CD14-positive monocyte (primary cell): ENCODE data around the gene COL27A1. TPM values are rescaled to one million over a fixed set of nuclear protein-coding genes. Genes with fewer than 3 reads are reported as not detected.

Experiments used
- DNase-seq, 3 donors: peaks; one replicate each; pipeline ENCODE4 v3.0.0-alpha.2; 2011 to 2022
- H2AFZ ChIP-seq: 2 replicates; pipeline ENCODE4 v1.6.0; 2012; ENCODE audit warnings: mild to moderate bottlenecking, low read depth, low read length, inconsistent platforms; ENCODE audit not compliant: insufficient read depth, poor library complexity, severe bottlenecking
- H3K27ac ChIP-seq, 2 donors: 1 replicate in 1 of 2; 2 replicates in 1 of 2; pipeline ENCODE4 v1.5.1; 2012 to 2013; ENCODE audit warnings: low read length in 2 of 2, control low read depth in 1 of 2, inconsistent platforms in 1 of 2, low read depth in 1 of 2, mild to moderate bottlenecking in 1 of 2
- H3K27me3 ChIP-seq, 2 donors: one replicate each; pipeline versions ENCODE4 v1.6.0 to v1.6.1; 2011 to 2013; ENCODE audit warnings: low read length in 2 of 2; ENCODE audit not compliant: control insufficient read depth in 2 of 2, insufficient read depth in 2 of 2
- H3K36me3 ChIP-seq, 2 donors: replicated peaks in 1 of 2; 1 replicate in 1 of 2; 2 replicates in 1 of 2; pipeline versions ENCODE4 v1.5.1 to v1.6.1; 2012 to 2013; ENCODE audit warnings: low read length in 2 of 2, control low read depth in 1 of 2, inconsistent platforms in 1 of 2, mild to moderate bottlenecking in 1 of 2; ENCODE audit not compliant: insufficient read depth in 2 of 2, control insufficient read depth in 1 of 2
- H3K4me1 ChIP-seq, 2 donors: 1 replicate in 1 of 2; 2 replicates in 1 of 2; pipeline versions ENCODE4 v1.5.1 to v1.6.1; 2012 to 2013; ENCODE audit warnings: low read length in 2 of 2, control low read depth in 1 of 2, inconsistent platforms in 1 of 2, mild to moderate bottlenecking in 1 of 2, moderate library complexity in 1 of 2; ENCODE audit not compliant: insufficient read depth in 2 of 2, control insufficient read depth in 1 of 2
- H3K4me2 ChIP-seq: replicated peaks from 2 replicates; pipeline ENCODE3; 2012; ENCODE audit warnings: low read length, moderate library complexity, mild to moderate bottlenecking; ENCODE audit not compliant: poor library complexity, severe bottlenecking; ENCODE audit errors: extremely low read depth
- H3K4me3 ChIP-seq, 3 experiments: fragments of 200-600 bp in 1 of 3; sonication (generic) in 1 of 3; replicated peaks in 1 of 3; 1 replicate in 2 of 3; 2 replicates in 1 of 3; pipeline ENCODE4 v1.5.1; 2011 to 2013; ENCODE audit warnings: low read length in 3 of 3, mild to moderate bottlenecking in 3 of 3, control low read depth in 2 of 3, low read depth in 2 of 3, inconsistent platforms in 1 of 3, moderate library complexity in 1 of 3
- H3K79me2 ChIP-seq: 2 replicates; pipeline ENCODE4 v1.6.0; 2012; ENCODE audit warnings: mild to moderate bottlenecking, control low read depth, inconsistent platforms, low read length, moderate library complexity; ENCODE audit not compliant: insufficient read depth
- H3K9ac ChIP-seq: 2 replicates; pipeline ENCODE4 v1.6.0; 2017; ENCODE audit warnings: low read length, mild to moderate bottlenecking; ENCODE audit not compliant: insufficient read depth, poor library complexity, severe bottlenecking
- H3K9me3 ChIP-seq, 2 donors: replicated peaks in 1 of 2; 1 replicate in 1 of 2; 2 replicates in 1 of 2; pipeline versions ENCODE4 v1.5.1 to v1.6.1; 2012 to 2013; ENCODE audit warnings: low read length in 2 of 2, control low read depth in 1 of 2; ENCODE audit not compliant: control insufficient read depth in 1 of 2, insufficient read depth in 1 of 2
- H4K20me1 ChIP-seq: 2 replicates; pipeline ENCODE4 v1.6.0; 2012; ENCODE audit warnings: mild to moderate bottlenecking, low read length, control low read depth, moderate library complexity; ENCODE audit not compliant: insufficient read depth
- H3K27ac Mint-ChIP-seq, 7 donors: one replicate each; pipeline ENCODE4 v1.8.0; 2020; ENCODE audit warnings: mild to moderate bottlenecking in 7 of 7, mixed read lengths in 7 of 7, moderate library complexity in 6 of 7, inconsistent platforms in 2 of 7
- H3K27me3 Mint-ChIP-seq, 3 donors: one replicate each; pipeline ENCODE4 v1.8.0; 2021 to 2022; ENCODE audit warnings: low read depth in 3 of 3, mild to moderate bottlenecking in 3 of 3, mixed read lengths in 3 of 3, moderate library complexity in 3 of 3, inconsistent platforms in 1 of 3
- H3K36me3 Mint-ChIP-seq, 2 donors: one replicate each; pipeline ENCODE4 v1.8.0; 2020; ENCODE audit warnings: mixed read lengths in 2 of 2, inconsistent platforms in 1 of 2, mild to moderate bottlenecking in 1 of 2
- H3K4me1 Mint-ChIP-seq: one replicate; pipeline ENCODE4 v1.8.0; 2020; ENCODE audit warnings: mild to moderate bottlenecking, mixed read lengths
- H3K4me3 Mint-ChIP-seq, 2 donors: one replicate each; pipeline ENCODE4 v1.8.0; 2020; ENCODE audit warnings: mild to moderate bottlenecking in 2 of 2, mixed read lengths in 2 of 2, moderate library complexity in 1 of 2
- H3K9me3 Mint-ChIP-seq, 7 donors: one replicate each; pipeline ENCODE4 v1.8.0; 2020 to 2022; ENCODE audit warnings: mixed read lengths in 7 of 7, mild to moderate bottlenecking in 6 of 7, moderate library complexity in 6 of 7, inconsistent platforms in 2 of 7
- WGBS: methylation state at CpG from one replicate; pipeline ENCODE4 v1.1.5; 2013; ENCODE audit warnings: missing lambda C conversion rate; ENCODE audit not compliant: insufficient coverage; 5-methylcytosine and 5-hydroxymethylcytosine counted together
- intact Hi-C, 2 donors: fragments of 100-400 bp; cut with micrococcal nuclease; formaldehyde crosslinking; loops; one replicate each; pipeline versions ENCODE4 v1.15.0 to v1.15.1; 2023
- polyA plus RNA-seq, 3 donors: library from polyadenylated mRNA; depleted of rRNA in 1 of 3; unstranded in 2 of 3; stranded (reverse) in 1 of 3; fragments of 300-500 nt in 2 of 3; fragments of >200 nt in 1 of 3; fragmentation: Illumina TruSeq in 2 of 3; gene quantifications; 1 replicate in 2 of 3; 2 replicates in 1 of 3; pipeline ENCODE4 v1.2.3, GENCODE V29; 2012 to 2021
- TF ChIP-seq, protein P1 (sequence below): fragments of 200-600 bp; IDR thresholded peaks from one replicate; pipeline ENCODE4 v1.8.0; 2022; ENCODE audit warnings: antibody characterized with exemption, mild to moderate bottlenecking

Gene COL27A1
- polyA plus RNA-seq, 3 donors: 0.03 TPM; not detected in 2

GRCh38 chr9:114210691-114211276, 55.4 kb downstream of the COL27A1 start:
- Histone ChIP-seq H3K9ac (no peak overlapping the region), H4K20me1 (no peaks in the 10 kb centered on the region), H2AFZ (no peak overlapping the region), H3K4me3 (no peak overlapping the region), H3K79me2 (no peaks in the 10 kb centered on the region), H3K4me1 (no peaks in the 10 kb centered on the region), H3K36me3 (no peaks in the 10 kb centered on the region), H3K27ac (no peak overlapping the region), H3K4me2 (no peak overlapping the region), H3K27me3 (no peaks in the 10 kb centered on the region), H3K9me3 (no peaks in the 10 kb centered on the region)
- no peaks in the 10 kb centered on the region for H3K4me1 Mint-ChIP-seq
- H3K4me3 Mint-ChIP-seq: no peak overlapping the region
- H3K27me3 Mint-ChIP-seq: peaks cover 0 to 6% (median 2%) of the 10 kb centered on the region in 3 donors
- WGBS: 81% methylated on average over 15 of the region's 15 CpGs
- intact Hi-C loops: no loop called here
- no peaks in the 10 kb centered on the region for H3K36me3 Mint-ChIP-seq
- no peak overlapping the region for H3K27ac Mint-ChIP-seq
- TF ChIP-seq, protein P1, sequence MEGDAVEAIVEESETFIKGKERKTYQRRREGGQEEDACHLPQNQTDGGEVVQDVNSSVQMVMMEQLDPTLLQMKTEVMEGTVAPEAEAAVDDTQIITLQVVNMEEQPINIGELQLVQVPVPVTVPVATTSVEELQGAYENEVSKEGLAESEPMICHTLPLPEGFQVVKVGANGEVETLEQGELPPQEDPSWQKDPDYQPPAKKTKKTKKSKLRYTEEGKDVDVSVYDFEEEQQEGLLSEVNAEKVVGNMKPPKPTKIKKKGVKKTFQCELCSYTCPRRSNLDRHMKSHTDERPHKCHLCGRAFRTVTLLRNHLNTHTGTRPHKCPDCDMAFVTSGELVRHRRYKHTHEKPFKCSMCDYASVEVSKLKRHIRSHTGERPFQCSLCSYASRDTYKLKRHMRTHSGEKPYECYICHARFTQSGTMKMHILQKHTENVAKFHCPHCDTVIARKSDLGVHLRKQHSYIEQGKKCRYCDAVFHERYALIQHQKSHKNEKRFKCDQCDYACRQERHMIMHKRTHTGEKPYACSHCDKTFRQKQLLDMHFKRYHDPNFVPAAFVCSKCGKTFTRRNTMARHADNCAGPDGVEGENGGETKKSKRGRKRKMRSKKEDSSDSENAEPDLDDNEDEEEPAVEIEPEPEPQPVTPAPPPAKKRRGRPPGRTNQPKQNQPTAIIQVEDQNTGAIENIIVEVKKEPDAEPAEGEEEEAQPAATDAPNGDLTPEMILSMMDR: no peak
- no peak for DNase-seq
- H3K9me3 Mint-ChIP-seq: no peaks in the 10 kb centered on the region

GRCh38 chr9:114212826-114213225, 57.5 kb downstream of the COL27A1 start:
- Histone ChIP-seq H3K79me2 (no peaks in the 10 kb centered on the region), H3K4me3 (no peak overlapping the region), H3K27me3 (no peaks in the 10 kb centered on the region), H3K4me2 (no peak overlapping the region), H3K36me3 (no peaks in the 10 kb centered on the region), H3K9me3 (no peaks in the 10 kb centered on the region), H3K27ac (no peak overlapping the region), H3K4me1 (no peaks in the 10 kb centered on the region), H3K9ac (no peak overlapping the region), H4K20me1 (no peaks in the 10 kb centered on the region), H2AFZ (no peak overlapping the region)
- 97% methylated on average over 3 of the region's 5 CpGs for WGBS
- no peak overlapping the region for H3K4me3 Mint-ChIP-seq
- TF ChIP-seq, protein P1: no peak
- H3K4me1 Mint-ChIP-seq: no peaks in the 10 kb centered on the region
- H3K27ac Mint-ChIP-seq: peak overlapping the region in 1 of 7 donors; percentile 8
- no peaks in the 10 kb centered on the region for H3K36me3 Mint-ChIP-seq
- no peaks in the 10 kb centered on the region for H3K9me3 Mint-ChIP-seq
- intact Hi-C loops: no loop called here
- H3K27me3 Mint-ChIP-seq: peaks cover 0 to 6% (median under 1%) of the 10 kb centered on the region in 3 donors
- DNase-seq: no peak
